ENCODE data around the gene NRP1. TPM values are rescaled to one million over a fixed set of nuclear protein-coding genes. Genes with fewer than 3 reads are reported as not detected.

Gene NRP1
- total RNA-seq, 1 experiment from 2014 or later, result 31.7 TPM

- no peak for TF ChIP-seq EZH2 (IDR thresholded peaks at IDR 0.05; ENCODE audit: borderline replicate concordance, low read depth, low read length, poor library complexity, severe bottlenecking)
- H3K4me3 ChIP-seq (ENCODE audit: low read depth, low read length, poor library complexity, severe bottlenecking), result no peak overlapping the region
- H3K36me3 ChIP-seq (ENCODE audit: insufficient read depth, low read length, poor library complexity, severe bottlenecking), result no peaks in the 10 kb centered on the region
- H3K27me3 ChIP-seq (replicated peaks; ENCODE audit: insufficient read depth, low read depth, low read length, poor library complexity), result no peaks in the 10 kb centered on the region
- no peaks in the 10 kb centered on the region for H3K9me3 ChIP-seq (ENCODE audit: low read depth, low read length, poor library complexity, severe bottlenecking)
- POLR2A ChIA-PET (ENCODE audit: low non-redundant PET), result interaction anchor here (0.6 kb wide), 1 partner anchor 318 kb away, joined by 3 read pairs; no protein-coding TSS in a partner anchor
- no peak overlapping the region for H3K27ac ChIP-seq (ENCODE audit: low read depth, low read length, poor library complexity, severe bottlenecking)
- no peaks in the 10 kb centered on the region for H3K4me1 ChIP-seq (ENCODE audit: insufficient read depth, low read length, poor library complexity, severe bottlenecking)
- DNase-seq (ENCODE audit: low spot score), result no peak
- CTCF ChIA-PET, result no interaction called here
- no TSS peak for BruUV-seq (replicated peaks)
- intact Hi-C loops (cut with micrococcal nuclease; ENCODE audit: unreplicated experiment), result no loop called here
These were observed 204.5 kb downstream of the NRP1 start for GRCh38 chr10:33129996-33130386.

- Histone ChIP-seq H3K36me3 (ENCODE audit: insufficient read depth, low read length, poor library complexity, severe bottlenecking) (no peaks in the 10 kb centered on the region), H3K27me3 (replicated peaks; ENCODE audit: insufficient read depth, low read depth, low read length, poor library complexity) (no peaks in the 10 kb centered on the region), H3K9me3 (ENCODE audit: low read depth, low read length, poor library complexity, severe bottlenecking) (no peaks in the 10 kb centered on the region), H3K4me1 (ENCODE audit: insufficient read depth, low read length, poor library complexity, severe bottlenecking) (no peaks in the 10 kb centered on the region), H3K4me3 (ENCODE audit: low read depth, low read length, poor library complexity, severe bottlenecking) (no peak overlapping the region), H3K27ac (ENCODE audit: low read depth, low read length, poor library complexity, severe bottlenecking) (no peak overlapping the region)
- CTCF ChIA-PET, result no interaction called here
- intact Hi-C loops (cut with micrococcal nuclease; ENCODE audit: unreplicated experiment), result no loop called here
- no peak for DNase-seq (ENCODE audit: low spot score)
- POLR2A ChIA-PET (ENCODE audit: low non-redundant PET), result interaction anchor here (0.6 kb wide), 1 partner anchor 318 kb away, joined by 3 read pairs; no protein-coding TSS in a partner anchor
- no TSS peak for BruUV-seq (replicated peaks)
- no peak for TF ChIP-seq CTCF (conservative IDR thresholded peaks at IDR 0.05; ENCODE audit: low read depth, low read length)
- no peak for TF ChIP-seq EZH2 (IDR thresholded peaks at IDR 0.05; ENCODE audit: borderline replicate concordance, low read depth, low read length, poor library complexity, severe bottlenecking)
These were observed 205.1 kb downstream of the NRP1 start for GRCh38 chr10:33129141-33129995.

GRCh38 chr10:33127622-33128021, 206.8 kb downstream of the NRP1 start:
- intact Hi-C loops (cut with micrococcal nuclease; ENCODE audit: unreplicated experiment), result no loop called here
- no peak overlapping the region for H3K27ac ChIP-seq (ENCODE audit: low read depth, low read length, poor library complexity, severe bottlenecking)

More at GRCh38 chr10:33127622-33128021, 206.8 kb downstream of the NRP1 start:
- TF ChIP-seq EZH2 (IDR thresholded peaks at IDR 0.05; ENCODE audit: borderline replicate concordance, low read depth, low read length, poor library complexity, severe bottlenecking), result no peak
- no peak for TF ChIP-seq CTCF (conservative IDR thresholded peaks at IDR 0.05; ENCODE audit: low read depth, low read length)
- Histone ChIP-seq H3K27me3 (replicated peaks; ENCODE audit: insufficient read depth, low read depth, low read length, poor library complexity) (no peaks in the 10 kb centered on the region), H3K9me3 (ENCODE audit: low read depth, low read length, poor library complexity, severe bottlenecking) (no peaks in the 10 kb centered on the region), H3K4me3 (ENCODE audit: low read depth, low read length, poor library complexity, severe bottlenecking) (no peak overlapping the region), H3K36me3 (ENCODE audit: insufficient read depth, low read length, poor library complexity, severe bottlenecking) (no peaks in the 10 kb centered on the region), H3K4me1 (ENCODE audit: insufficient read depth, low read length, poor library complexity, severe bottlenecking) (no peaks in the 10 kb centered on the region)
- DNase-seq (ENCODE audit: low spot score), result no peak
- ChIA-PET CTCF (no interaction called here), POLR2A (ENCODE audit: low non-redundant PET) (no interaction called here)
- no TSS peak for BruUV-seq (replicated peaks)
